ENCODE results near the gene PDLIM7. TPM values are rescaled to one million over a fixed set of nuclear protein-coding genes. Genes with fewer than 3 reads are reported as not detected.

PDLIM7 gene
- polyA plus RNA-seq, 1 of the 3 experiments (the other 2 are of a cell fraction), result 206 TPM

DNA sequence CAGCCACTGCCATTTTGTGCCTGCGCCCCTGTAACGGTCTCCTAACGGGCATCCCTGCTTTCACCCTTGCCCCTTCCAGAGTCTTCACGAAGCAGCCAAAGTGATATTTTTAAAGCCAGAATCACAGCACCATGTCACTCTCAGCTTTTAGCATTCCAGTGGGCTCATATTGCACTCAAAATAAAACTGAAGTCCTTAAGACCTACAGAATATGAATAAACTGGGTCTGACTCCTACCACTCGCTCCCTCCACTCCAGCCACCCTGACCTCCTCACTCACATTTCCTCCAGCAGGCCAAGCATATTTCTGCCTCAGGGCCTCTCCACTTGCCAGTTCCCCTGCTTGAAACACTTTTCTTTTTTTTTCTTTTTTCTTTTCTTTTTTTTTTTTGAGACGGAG, 2.4 kb upstream of the PDLIM7 start (continued):
- TF ChIP-seq GATA2 (CRISPR knock-in tag; IDR thresholded peaks at IDR 0.05) (no peak), MXI1 (IDR thresholded peaks at IDR 0.05; ENCODE audit: low read depth, low read length) (no peak)

DNA sequence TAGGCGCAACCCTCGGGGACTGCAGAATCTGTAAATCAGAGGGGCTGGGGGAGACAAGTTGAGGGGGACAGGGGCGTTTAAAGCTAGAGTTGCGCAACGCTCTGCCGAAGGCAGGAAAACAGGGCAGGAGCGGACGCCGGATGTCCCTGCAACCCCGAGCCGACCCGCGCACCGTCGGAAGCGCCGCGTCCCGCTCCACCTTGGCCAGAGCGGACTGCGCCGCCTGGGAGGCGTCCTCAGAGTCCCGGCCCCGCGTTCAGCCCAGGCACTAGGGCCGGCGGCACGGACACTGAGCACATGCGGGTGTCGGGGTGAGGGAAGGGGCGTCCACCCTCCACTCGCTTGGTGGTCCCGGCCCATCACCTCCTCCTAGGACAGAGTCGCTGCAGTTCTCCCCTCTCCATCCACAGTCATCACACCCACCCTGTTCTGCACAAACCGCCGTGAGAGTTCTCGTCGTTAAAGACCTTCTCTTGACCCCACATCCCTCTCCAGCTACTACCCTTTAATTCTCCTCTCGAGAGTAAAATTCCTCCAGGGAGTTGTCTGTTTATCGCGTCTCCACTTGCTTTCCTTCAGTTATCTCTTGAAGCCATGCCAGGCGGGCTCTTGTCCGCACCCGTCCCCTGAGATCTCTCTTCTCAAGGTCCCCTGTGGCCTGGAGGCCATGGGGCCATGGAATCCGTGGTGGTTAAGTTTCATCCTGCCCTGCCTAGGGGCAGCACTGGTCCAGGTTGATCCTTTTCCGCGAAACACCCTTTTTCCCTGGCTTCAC, 796 bp upstream of the PDLIM7 start:
- Histone ChIP-seq H3K27me3 (ENCODE audit: insufficient read depth) (no peaks in the 10 kb centered on the region), H3K9me3 (no peaks in the 10 kb centered on the region), H3K27ac (ENCODE audit: low read depth in 2 of 2, low read length in 1 of 2) (peak overlapping the region in 1 of 2 experiments; percentile 36; a peak in 1 of 4 replicates), H3K4me1 (ENCODE audit: control insufficient read depth in 1 of 2, insufficient read depth in 2 of 2, low read depth in 1 of 2, low read length in 1 of 2) (peaks cover 25 to 56% of the 10 kb centered on the region in 2 experiments; a peak in 3 of 4 replicates), H3K9me2 (no peaks in the 10 kb centered on the region), H3K4me2 (peak overlapping the region; percentile 94; the same call in 1 of the 2 replicates), H3K4me3 (ENCODE audit: low read depth in 2 of 2, low read length in 1 of 2) (peak overlapping the region; percentile 83 to 94), H3F3A (replicated peaks; ENCODE audit: insufficient read depth) (peaks cover 23% of the 10 kb centered on the region), H4K20me1 (ENCODE audit: insufficient read depth) (peaks cover 32% of the 10 kb centered on the region), H3K79me2 (ENCODE audit: insufficient read depth) (peaks cover 38% of the 10 kb centered on the region), H2AFZ (ENCODE audit: low read depth) (peak overlapping the region; percentile 59), H3K36me3 (replicated peaks in 1 of 2; ENCODE audit: control insufficient read depth in 1 of 2, insufficient read depth in 2 of 2, low read length in 1 of 2) (peaks cover 5 to 10% of the 10 kb centered on the region in 2 experiments), H3K9ac (peak overlapping the region; percentile 43; the same call in 1 of the 2 replicates)
- DNase-seq, result no peak
- POLR2A ChIA-PET, result interaction anchor here (0.6 to 6.7 kb wide), 6 partner anchors 18 to 73 kb away, joined by 4 to 43 read pairs (median 5); partner anchors contain the start of gene DDX41
- WGBS (ENCODE audit: low lambda C conversion rate), result 52% methylated on average over 34 of the region's 48 CpGs
- CTCF ChIA-PET, result interaction anchor here (1.1 to 15.9 kb wide), 9 partner anchors 18 to 128 kb away, joined by 3 to 228 read pairs (median 23); partner anchors contain the start of genes DBN1 and PRR7
- TF ChIP-seq, protein P1, sequence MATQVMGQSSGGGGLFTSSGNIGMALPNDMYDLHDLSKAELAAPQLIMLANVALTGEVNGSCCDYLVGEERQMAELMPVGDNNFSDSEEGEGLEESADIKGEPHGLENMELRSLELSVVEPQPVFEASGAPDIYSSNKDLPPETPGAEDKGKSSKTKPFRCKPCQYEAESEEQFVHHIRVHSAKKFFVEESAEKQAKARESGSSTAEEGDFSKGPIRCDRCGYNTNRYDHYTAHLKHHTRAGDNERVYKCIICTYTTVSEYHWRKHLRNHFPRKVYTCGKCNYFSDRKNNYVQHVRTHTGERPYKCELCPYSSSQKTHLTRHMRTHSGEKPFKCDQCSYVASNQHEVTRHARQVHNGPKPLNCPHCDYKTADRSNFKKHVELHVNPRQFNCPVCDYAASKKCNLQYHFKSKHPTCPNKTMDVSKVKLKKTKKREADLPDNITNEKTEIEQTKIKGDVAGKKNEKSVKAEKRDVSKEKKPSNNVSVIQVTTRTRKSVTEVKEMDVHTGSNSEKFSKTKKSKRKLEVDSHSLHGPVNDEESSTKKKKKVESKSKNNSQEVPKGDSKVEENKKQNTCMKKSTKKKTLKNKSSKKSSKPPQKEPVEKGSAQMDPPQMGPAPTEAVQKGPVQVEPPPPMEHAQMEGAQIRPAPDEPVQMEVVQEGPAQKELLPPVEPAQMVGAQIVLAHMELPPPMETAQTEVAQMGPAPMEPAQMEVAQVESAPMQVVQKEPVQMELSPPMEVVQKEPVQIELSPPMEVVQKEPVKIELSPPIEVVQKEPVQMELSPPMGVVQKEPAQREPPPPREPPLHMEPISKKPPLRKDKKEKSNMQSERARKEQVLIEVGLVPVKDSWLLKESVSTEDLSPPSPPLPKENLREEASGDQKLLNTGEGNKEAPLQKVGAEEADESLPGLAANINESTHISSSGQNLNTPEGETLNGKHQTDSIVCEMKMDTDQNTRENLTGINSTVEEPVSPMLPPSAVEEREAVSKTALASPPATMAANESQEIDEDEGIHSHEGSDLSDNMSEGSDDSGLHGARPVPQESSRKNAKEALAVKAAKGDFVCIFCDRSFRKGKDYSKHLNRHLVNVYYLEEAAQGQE (IDR thresholded peaks at IDR 0.05; ENCODE audit: low read depth, low read length), result no peak
- TF ChIP-seq NRF1 (IDR thresholded peaks at IDR 0.05; ENCODE audit: low read depth, low read length), result no peak
- no peak for TF ChIP-seq POLR2AphosphoS5 (IDR thresholded peaks at IDR 0.05; ENCODE audit: low read depth, low read length)
- TF ChIP-seq FOXJ3 (CRISPR knock-in tag; IDR thresholded peaks at IDR 0.05), result no peak
- TF ChIP-seq NFIC (IDR thresholded peaks at IDR 0.05; ENCODE audit: borderline replicate concordance), result no peak
- no peak for TF ChIP-seq CHD2 (IDR thresholded peaks at IDR 0.05; ENCODE audit: low read length, partially characterized antibody)
- no peak for TF ChIP-seq EP300 (IDR thresholded peaks at IDR 0.05; ENCODE audit: borderline replicate concordance in 1 of 2, low read depth in 1 of 2, low read length in 1 of 2)
